K562 (cell line): ENCODE measurements around the gene BCAS1. TPM values are rescaled to one million over a fixed set of nuclear protein-coding genes. Genes with fewer than 3 reads are reported as not detected.
A peak's percentile ranks its signal among the peaks of the same experiment; 100 is the strongest.

Source experiments
- ATAC-seq: fragments of 200-7000 bp; cut with Tn5 transposase; 3 replicates; pipeline ENCODE4 v1.9.1; 2020; ENCODE audit warnings: moderate library complexity
- BruUV-seq: library from RNA; stranded (reverse); fragments of 400-500 nt; replicated peaks from 2 replicates; lab custom pipeline; 2021; lab: Mats Ljungman, UMichigan
- CTCF ChIA-PET: fragments of 300-600 bp; formaldehyde crosslinking; extraction: SDS; loops from one replicate; lab custom pipeline; 2021; ENCODE audit warnings: low intra/inter-chr PET ratio; lab: Yijun Ruan, JAX
- POLR2A ChIA-PET: fragments of 300-600, 350-650 bp; sonication (Branson Sonifier 250); formaldehyde crosslinking; extraction: SDS; loops from one replicate; lab custom pipeline; 2021; ENCODE audit warnings: antibody characterized with exemption, inconsistent platforms; lab: Yijun Ruan, JAX
- DNase-seq, 4 experiments: peaks; one replicate each; pipeline versions ENCODE4 v3.0.0 to v3.0.0-alpha.2; 2011 to 2018; ENCODE audit warnings: low spot score in 3 of 4, mixed read lengths in 3 of 4; ENCODE audit errors: extremely low read depth in 1 of 4
- FAIRE-seq: peaks from 2 replicates; lab custom pipeline; 2011; peaks lifted over from hg19 to GRCh38; lab: Jason Lieb, UNC
- H2AFZ ChIP-seq: 2 replicates; pipeline ENCODE4 v1.6.0; 2011; ENCODE audit warnings: low read depth, low read length, control low read depth, inconsistent platforms
- H3K27ac ChIP-seq: fragments of 200-600 bp; 3 replicates; pipeline ENCODE4 v1.8.0; 2011; ENCODE audit warnings: low read depth, mild to moderate bottlenecking, control low read depth, inconsistent platforms, low read length, moderate library complexity, mixed read lengths; ENCODE audit errors: extremely low read depth
- H3K27me3 ChIP-seq, 2 experiments: fragments of 300-600 bp in 1 of 2; 2 replicates in 1 of 2; 3 replicates in 1 of 2; pipeline versions ENCODE4 v1.6.0 to v1.8.0; 2011; ENCODE audit warnings: inconsistent platforms in 2 of 2, low read length in 2 of 2, mild to moderate bottlenecking in 1 of 2, mixed read lengths in 1 of 2, moderate library complexity in 1 of 2; ENCODE audit not compliant: control insufficient read depth in 2 of 2, insufficient read depth in 2 of 2
- H3K36me3 ChIP-seq: fragments of 300-600 bp; 3 replicates; pipeline ENCODE4 v1.8.0; 2011; ENCODE audit warnings: mild to moderate bottlenecking, low read length, inconsistent platforms; ENCODE audit not compliant: control insufficient read depth, insufficient read depth
- H3K4me1 ChIP-seq, 2 experiments: fragments of 200-600 bp in 1 of 2; replicated peaks in 1 of 2; 2 replicates in 1 of 2; 3 replicates in 1 of 2; pipeline versions ENCODE4 v1.5.1 to v1.8.0; 2011; ENCODE audit warnings: inconsistent platforms in 2 of 2, low read length in 2 of 2, mild to moderate bottlenecking in 1 of 2, mixed read lengths in 1 of 2, moderate library complexity in 1 of 2; ENCODE audit not compliant: control insufficient read depth in 2 of 2, insufficient read depth in 2 of 2
- H3K4me2 ChIP-seq: 2 replicates; pipeline ENCODE4 v1.6.1; 2011; ENCODE audit warnings: low read length, control low read depth, inconsistent platforms, mixed read lengths; ENCODE audit not compliant: insufficient read depth
- H3K4me3 ChIP-seq: fragments of 200-600 bp; sonication (generic), shearing (Covaris generic); 2 replicates; pipeline ENCODE4 v1.5.1; 2016; ENCODE audit warnings: control low read depth, inconsistent platforms
- H3K79me2 ChIP-seq: fragments of 200-600 bp; 3 replicates; pipeline ENCODE4 v1.8.0; 2011; ENCODE audit warnings: low read length, inconsistent platforms; ENCODE audit not compliant: control insufficient read depth, insufficient read depth
- H3K9ac ChIP-seq, 2 experiments: 2 replicates each; pipeline versions ENCODE4 v1.6.0 to v1.6.1; 2011; ENCODE audit warnings: low read depth in 2 of 2, low read length in 2 of 2, control low read depth in 1 of 2, inconsistent platforms in 1 of 2, mild to moderate bottlenecking in 1 of 2, mixed read lengths in 1 of 2; ENCODE audit not compliant: insufficient read depth in 1 of 2
- H3K9me1 ChIP-seq: one replicate; pipeline ENCODE4 v1.6.0; 2011; ENCODE audit warnings: inconsistent platforms, mild to moderate bottlenecking, low read length, moderate library complexity; ENCODE audit not compliant: control insufficient read depth, insufficient read depth
- H3K9me3 ChIP-seq: replicated peaks from 2 replicates; pipeline ENCODE4 v1.5.1; 2011; ENCODE audit warnings: low read depth, low read length, inconsistent platforms; ENCODE audit not compliant: control insufficient read depth, insufficient read depth
- H4K20me1 ChIP-seq: replicated peaks from 2 replicates; pipeline ENCODE4 v1.6.1; 2011; ENCODE audit warnings: low read length, inconsistent platforms, mixed read lengths; ENCODE audit not compliant: control insufficient read depth, insufficient read depth
- HDAC6 ChIP-seq: IDR thresholded peaks from 2 replicates; pipeline ENCODE4 v1.6.1; 2012; ENCODE audit warnings: low read depth, mild to moderate bottlenecking, control low read depth, inconsistent platforms, low read length, moderate library complexity
- SIX5 ChIP-seq, 2 experiments: IDR thresholded peaks; 2 replicates each; pipeline ENCODE4 v1.6.1; 2011; ENCODE audit warnings: low read length in 2 of 2, borderline replicate concordance in 1 of 2, low read depth in 1 of 2, mild to moderate bottlenecking in 1 of 2, moderate library complexity in 1 of 2; ENCODE audit not compliant: insufficient read depth in 1 of 2
- ZBTB11 ChIP-seq, 3 experiments: fragments of 200-800 bp in 1 of 3; fragments of 250-450 bp in 1 of 3; fragments of 450-650 bp in 1 of 3; sonication (Bioruptor Pico) in 1 of 3; sonication (Bioruptor generic) in 1 of 3; formaldehyde crosslinking in 1 of 3; IDR thresholded peaks; 2 replicates each; pipeline versions ENCODE4 v1.6.1 to v1.8.0; 2016 to 2022; ENCODE audit warnings: mild to moderate bottlenecking in 2 of 3, missing genetic modification characterization in 2 of 3, missing compliant biosample characterization in 1 of 3, moderate library complexity in 1 of 3
- WGBS: fragments of 100-300 bp; shearing (Covaris generic); methylation state at CpG from one replicate; pipeline ENCODE4 v1.1.6; 2016; ENCODE audit warnings: low coverage, mixed read lengths; ENCODE audit not compliant: insufficient coverage; ENCODE audit errors: missing lambda C conversion rate; 5-methylcytosine and 5-hydroxymethylcytosine counted together
- in situ Hi-C: fragments of 300-500 bp; cut with MboI; formaldehyde crosslinking; loops from 4 replicates; pipeline ENCODE4 v1.15.0; 2018; ENCODE audit warnings: inconsistent platforms, mixed read lengths
- intact Hi-C: fragments of 100-400 bp; cut with micrococcal nuclease; formaldehyde crosslinking; loops from 2 replicates; pipeline ENCODE4 v1.14.2; 2022
- polyA plus RNA-seq, 8 experiments: library from polyadenylated mRNA; depleted of rRNA in 4 of 8; stranded (reverse) in 5 of 8; unstranded in 3 of 8; fragments of >200 nt; fragmentation: Nextera tagmentation in 2 of 8; fragmentation: Illumina TruSeq in 1 of 8; extraction: Ambion mirVana in 2 of 8; extraction: Trizol in 1 of 8; gene quantifications; 2 replicates each; pipeline versions ENCODE4 v1.2.1 to v1.2.3, GENCODE V29; 2011 to 2014; ENCODE audit warnings: inconsistent platforms in 1 of 8, missing spikeins in 1 of 8
- total RNA-seq, 7 experiments: library from RNA; depleted of rRNA in 6 of 7; stranded (reverse); fragments of >200 nt in 6 of 7; fragmentation: Illumina TruSeq in 2 of 7; extraction: Trizol in 2 of 7; gene quantifications; 2 replicates each; pipeline versions ENCODE4 v1.2.1 to v1.2.3, GENCODE V29; 2011 to 2021; ENCODE audit warnings: low replicate concordance in 1 of 7

BCAS1 gene
- total and polyA plus RNA-seq, 9 of the 15 experiments (the other 6 are each of a cell fraction or from before 2014, with no cell fraction given): 0.18 to 2.3 (median 0.93) TPM

DNA sequence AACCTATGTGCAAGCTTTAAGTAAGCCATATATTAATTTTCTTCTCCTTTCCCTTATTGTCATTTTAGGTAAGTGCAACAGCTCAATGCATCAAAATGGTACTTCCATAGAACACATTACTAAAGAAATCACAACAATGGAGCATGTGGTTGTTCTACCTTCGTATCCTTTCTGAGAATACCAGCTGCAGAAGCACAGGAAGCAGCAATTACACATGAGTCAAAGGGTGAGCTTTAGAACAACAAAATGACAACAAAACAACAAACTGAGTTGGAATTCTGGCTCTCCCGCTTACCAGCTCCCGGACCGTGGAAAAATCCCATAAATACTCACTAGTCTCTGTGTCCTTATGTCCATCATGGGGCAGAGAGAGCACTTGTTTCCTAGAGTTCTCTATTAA is 108.9 kb downstream of the BCAS1 start:
- H3K9ac ChIP-seq: no peak overlapping the region
- no peak for ATAC-seq
- whole genome bisulfite sequencing: 0% methylated on average over 4 of the region's 4 CpGs
- H3K4me3 ChIP-seq: no peak overlapping the region
- H3K9me1 ChIP-seq: no peaks in the 10 kb centered on the region
- intact Hi-C loops: loop anchor here (10.0 kb wide), 1 partner anchor 233 kb away; no protein-coding TSS in a partner anchor
- no peaks in the 10 kb centered on the region for H3K9me3 ChIP-seq
- H3K27me3 ChIP-seq: peaks cover 5 to 27% of the 10 kb centered on the region in 2 experiments; a peak in 3 of 5 replicates
- H3K27ac ChIP-seq: no peak overlapping the region
- peak in 1 of 3 experiments; percentile 72; a peak in 2 of 6 replicates for TF ChIP-seq ZBTB11 (CRISPR knock-in tag; IDR thresholded peaks at IDR 0.05)
- no peak for TF ChIP-seq HDAC6
- TF ChIP-seq SIX5 (IDR thresholded peaks at IDR 0.05; ENCODE audit: borderline replicate concordance in 1 of 2, insufficient read depth in 1 of 2, low read depth in 1 of 2, low read length in 2 of 2): no peak
- ChIA-PET POLR2A (interaction anchor here (0.9 kb wide), 1 partner anchor 72 kb away, joined by 4 read pairs; no protein-coding TSS in a partner anchor), CTCF (no interaction called here)
- no peaks in the 10 kb centered on the region for H4K20me1 ChIP-seq
- H3K79me2 ChIP-seq: no peaks in the 10 kb centered on the region
- no peak for DNase-seq
- H3K36me3 ChIP-seq: no peaks in the 10 kb centered on the region
- H3K4me2 ChIP-seq: no peak overlapping the region
- H2AFZ ChIP-seq: no peak overlapping the region
- BruUV-seq: no TSS peak
- peak; percentile 65 for FAIRE-seq
- in situ Hi-C loops: loop anchor here (25.0 kb wide), 1 partner anchor 676 kb away; no protein-coding TSS in a partner anchor
- no peaks in the 10 kb centered on the region for H3K4me1 ChIP-seq
